Measurements from ENCODE around the gene DAG1.

DAG1 gene

GRCh38 chr3:49570028-49570654 is 100.1 kb downstream of the DAG1 start:
- H3K4me3 ChIP-seq (replicated peaks; ENCODE audit: insufficient read depth, low read length) = no peak overlapping the region
- H3K27me3 ChIP-seq (ENCODE audit: insufficient read depth, poor library complexity, severe bottlenecking) = no peaks in the 10 kb centered on the region
- DNase-seq (ENCODE audit: low read depth in 1 of 2, low spot score in 1 of 2) = no peak
- H3K27ac ChIP-seq (replicated peaks) = no peak overlapping the region
- TF ChIP-seq POLR2AphosphoS5 (IDR thresholded peaks at IDR 0.05; ENCODE audit: low read depth) (no peak), SPI1 (IDR thresholded peaks at IDR 0.05; ENCODE audit: borderline replicate concordance, low read depth) (no peak), GABPA (IDR thresholded peaks at IDR 0.05; ENCODE audit: low read depth) (no peak), CTCF (IDR thresholded peaks at IDR 0.05; ENCODE audit: insufficient read depth, low read length) (no peak), REST (IDR thresholded peaks at IDR 0.05; ENCODE audit: insufficient replicate concordance, low read depth) (no peak)

GRCh38 chr3:49582177-49582576 is 112.1 kb downstream of the DAG1 start:
- DNase-seq (ENCODE audit: low read depth in 1 of 2, low spot score in 1 of 2) = no peak
- Histone ChIP-seq H3K27ac (replicated peaks) (no peak overlapping the region), H3K27me3 (ENCODE audit: insufficient read depth, poor library complexity, severe bottlenecking) (no peaks in the 10 kb centered on the region), H3K4me3 (replicated peaks; ENCODE audit: insufficient read depth, low read length) (no peak overlapping the region)
- no peak for TF ChIP-seq POLR2AphosphoS5 (IDR thresholded peaks at IDR 0.05; ENCODE audit: low read depth)
- TF ChIP-seq SPI1 (IDR thresholded peaks at IDR 0.05; ENCODE audit: borderline replicate concordance, low read depth) = no peak
- TF ChIP-seq GABPA (IDR thresholded peaks at IDR 0.05; ENCODE audit: low read depth) = no peak
- no peak for TF ChIP-seq REST (IDR thresholded peaks at IDR 0.05; ENCODE audit: insufficient replicate concordance, low read depth)
- TF ChIP-seq CTCF (IDR thresholded peaks at IDR 0.05; ENCODE audit: insufficient read depth, low read length) = no peak
